MCF 10A (cell line): Measurements from ENCODE around the gene NSL1. TPM values are rescaled to one million over a fixed set of nuclear protein-coding genes. Genes with fewer than 3 reads are reported as not detected.

Experiments
- BruUV-seq: library from RNA; stranded (reverse); fragments of 400-500 nt; replicated peaks from 2 replicates; lab custom pipeline; 2021; lab: Mats Ljungman, UMichigan
- CTCF ChIA-PET: fragments of 300-600 bp; sonication (Branson Sonifier 250); formaldehyde crosslinking; extraction: SDS; loops from one replicate; lab custom pipeline; 2021; ENCODE audit warnings: antibody characterized with exemption, inconsistent platforms; lab: Yijun Ruan, JAX
- POLR2A ChIA-PET: fragments of 300-600, 350-650 bp; sonication (Branson Sonifier 250); formaldehyde crosslinking; extraction: SDS; loops from one replicate; lab custom pipeline; 2020; ENCODE audit warnings: antibody characterized with exemption, inconsistent platforms; lab: Yijun Ruan, JAX
- DNase-seq: peaks from one replicate; pipeline ENCODE4 v3.0.0-alpha.2; 2018; ENCODE audit not compliant: unreplicated experiment
- H3K27ac Mint-ChIP-seq: one replicate; pipeline ENCODE4 v1.8.0; 2022; ENCODE audit warnings: mild to moderate bottlenecking, low read depth, mixed read lengths; ENCODE audit not compliant: unreplicated experiment
- H3K27me3 Mint-ChIP-seq: one replicate; pipeline ENCODE4 v1.8.0; 2022; ENCODE audit warnings: mixed read lengths; ENCODE audit not compliant: insufficient read depth, unreplicated experiment
- H3K36me3 Mint-ChIP-seq: one replicate; pipeline ENCODE4 v1.8.0; 2022; ENCODE audit warnings: mild to moderate bottlenecking, moderate library complexity, mixed read lengths; ENCODE audit not compliant: insufficient read depth, unreplicated experiment
- H3K4me1 Mint-ChIP-seq: one replicate; pipeline ENCODE4 v1.8.0; 2022; ENCODE audit warnings: mixed read lengths; ENCODE audit not compliant: insufficient read depth, unreplicated experiment
- H3K4me3 Mint-ChIP-seq: one replicate; pipeline ENCODE4 v1.8.0; 2022; ENCODE audit warnings: mild to moderate bottlenecking, moderate library complexity, mixed read lengths; ENCODE audit not compliant: unreplicated experiment
- H3K9me3 Mint-ChIP-seq: one replicate; pipeline ENCODE4 v1.8.0; 2022; ENCODE audit warnings: mixed read lengths; ENCODE audit not compliant: unreplicated experiment
- intact Hi-C: fragments of 100-400 bp; cut with micrococcal nuclease; formaldehyde crosslinking; loops from 2 replicates; pipeline ENCODE4 v1.14.1; 2022
- total RNA-seq: library from RNA; stranded (reverse); gene quantifications from 2 replicates; pipeline ENCODE4 v1.2.3, GENCODE V29; 2022
- TF ChIP-seq, protein P1 (sequence below): fragments of 200-600 bp; IDR thresholded peaks from one replicate; pipeline ENCODE4 v1.8.0; 2022; ENCODE audit warnings: antibody characterized with exemption, mild to moderate bottlenecking; ENCODE audit not compliant: unreplicated experiment

The NSL1 gene
- total RNA-seq, 1 experiment from 2014 or later: 39.7 TPM

DNA sequence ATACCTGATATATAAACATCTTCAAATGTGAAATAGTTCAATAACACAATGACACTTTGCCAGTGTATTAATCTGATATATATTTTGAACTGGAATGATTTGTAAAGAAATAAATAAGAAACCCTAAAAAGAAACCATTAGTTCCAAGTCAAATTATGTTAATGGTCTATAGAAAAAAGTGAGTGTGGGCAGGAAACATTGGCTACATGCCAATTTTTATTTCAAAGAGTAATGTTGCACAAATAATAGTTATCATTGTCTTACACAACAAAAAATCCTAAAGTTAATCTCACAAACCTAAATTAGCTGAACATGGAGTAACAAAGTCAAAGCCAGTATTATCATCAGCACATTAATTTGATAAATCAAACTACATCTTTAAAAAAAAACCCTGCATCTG, 54.0 kb downstream of the NSL1 start:
- ChIA-PET CTCF (interaction anchor here (0.7 to 7.0 kb wide), 7 partner anchors 9 to 260 kb away, joined by 3 to 69 read pairs (median 4); no protein-coding TSS in a partner anchor), POLR2A (interaction anchor here (1.0 to 1.6 kb wide), 5 partner anchors 8 to 120 kb away, joined by 3 to 6 read pairs (median 3); partner anchors contain the start of gene FLVCR1)
- H3K4me3 Mint-ChIP-seq: no peak overlapping the region
- no peaks in the 10 kb centered on the region for H3K4me1 Mint-ChIP-seq
- no peak for DNase-seq
- H3K27ac Mint-ChIP-seq: no peak overlapping the region
- TF ChIP-seq, protein P1, sequence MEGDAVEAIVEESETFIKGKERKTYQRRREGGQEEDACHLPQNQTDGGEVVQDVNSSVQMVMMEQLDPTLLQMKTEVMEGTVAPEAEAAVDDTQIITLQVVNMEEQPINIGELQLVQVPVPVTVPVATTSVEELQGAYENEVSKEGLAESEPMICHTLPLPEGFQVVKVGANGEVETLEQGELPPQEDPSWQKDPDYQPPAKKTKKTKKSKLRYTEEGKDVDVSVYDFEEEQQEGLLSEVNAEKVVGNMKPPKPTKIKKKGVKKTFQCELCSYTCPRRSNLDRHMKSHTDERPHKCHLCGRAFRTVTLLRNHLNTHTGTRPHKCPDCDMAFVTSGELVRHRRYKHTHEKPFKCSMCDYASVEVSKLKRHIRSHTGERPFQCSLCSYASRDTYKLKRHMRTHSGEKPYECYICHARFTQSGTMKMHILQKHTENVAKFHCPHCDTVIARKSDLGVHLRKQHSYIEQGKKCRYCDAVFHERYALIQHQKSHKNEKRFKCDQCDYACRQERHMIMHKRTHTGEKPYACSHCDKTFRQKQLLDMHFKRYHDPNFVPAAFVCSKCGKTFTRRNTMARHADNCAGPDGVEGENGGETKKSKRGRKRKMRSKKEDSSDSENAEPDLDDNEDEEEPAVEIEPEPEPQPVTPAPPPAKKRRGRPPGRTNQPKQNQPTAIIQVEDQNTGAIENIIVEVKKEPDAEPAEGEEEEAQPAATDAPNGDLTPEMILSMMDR: no peak
- no peaks in the 10 kb centered on the region for H3K9me3 Mint-ChIP-seq
- no peaks in the 10 kb centered on the region for H3K27me3 Mint-ChIP-seq
- H3K36me3 Mint-ChIP-seq: peaks cover 18% of the 10 kb centered on the region
- BruUV-seq: no TSS peak
- intact Hi-C loops: no loop called here

DNA sequence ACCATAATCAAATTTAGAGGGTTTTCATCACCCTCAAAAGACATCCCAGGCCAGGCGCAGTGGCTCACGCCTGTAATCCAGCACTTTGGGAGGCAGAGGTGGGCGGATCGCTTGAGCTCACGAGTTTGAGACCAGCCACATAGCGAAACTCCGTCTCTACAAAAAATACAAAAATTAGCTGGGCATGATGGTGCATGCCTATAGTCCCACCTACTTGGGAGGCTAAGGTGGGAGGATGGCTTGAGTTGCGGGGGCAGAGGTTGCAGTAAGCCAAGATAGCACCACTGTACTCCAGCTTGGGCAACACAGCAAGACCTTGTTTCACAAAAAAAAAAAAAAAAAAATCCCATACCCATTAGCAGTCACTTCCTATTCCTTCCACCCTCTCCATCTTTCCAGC, 58.5 kb downstream of the NSL1 start:
- H3K4me1 Mint-ChIP-seq: peaks cover 7% of the 10 kb centered on the region
- POLR2A ChIA-PET: no interaction called here
- TF ChIP-seq, protein P1: no peak
- no TSS peak for BruUV-seq
- no peak overlapping the region for H3K27ac Mint-ChIP-seq
- H3K27me3 Mint-ChIP-seq: no peaks in the 10 kb centered on the region
- intact Hi-C loops: no loop called here
- CTCF ChIA-PET: interaction anchor here (0.6 to 2.2 kb wide), 3 partner anchors 8 to 18 kb away, joined by 3 to 10 read pairs (median 4); no protein-coding TSS in a partner anchor
- H3K9me3 Mint-ChIP-seq: no peaks in the 10 kb centered on the region
- no peak for DNase-seq
- no peak overlapping the region for H3K4me3 Mint-ChIP-seq
- H3K36me3 Mint-ChIP-seq: peaks cover 19% of the 10 kb centered on the region

DNA sequence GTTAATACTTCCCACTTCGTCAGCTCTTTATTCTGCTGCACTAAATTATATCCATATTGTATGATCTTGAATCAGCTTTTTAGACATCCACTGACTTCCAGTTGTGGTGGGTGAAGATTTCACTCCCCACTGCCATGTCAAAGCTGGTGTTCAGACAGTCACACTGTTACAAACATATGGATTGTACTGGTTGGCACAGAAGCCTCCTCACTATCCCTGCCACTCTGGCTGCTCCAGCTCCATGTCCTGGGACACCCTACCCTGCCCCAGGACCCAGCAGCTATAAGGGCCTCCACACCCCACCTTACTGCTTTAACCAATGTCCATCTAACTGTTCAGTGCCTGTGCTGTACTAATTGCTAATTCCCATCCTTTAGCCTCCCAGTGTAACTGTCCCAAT, 59.9 kb downstream of the NSL1 start:
- no peak overlapping the region for H3K27ac Mint-ChIP-seq
- intact Hi-C loops: no loop called here
- no peak for DNase-seq
- H3K9me3 Mint-ChIP-seq: no peaks in the 10 kb centered on the region
- no peaks in the 10 kb centered on the region for H3K27me3 Mint-ChIP-seq
- no peak overlapping the region for H3K4me3 Mint-ChIP-seq
- BruUV-seq: no TSS peak
- H3K36me3 Mint-ChIP-seq: peaks cover 19% of the 10 kb centered on the region
- TF ChIP-seq, protein P1: no peak
- ChIA-PET POLR2A (interaction anchor here (0.6 to 0.7 kb wide), 3 partner anchors 9 to 1960 kb away, joined by 3 to 6 read pairs (median 3); no protein-coding TSS in a partner anchor), CTCF (interaction anchor here (0.6 to 2.4 kb wide), 8 partner anchors 10 to 276 kb away, joined by 3 to 10 read pairs (median 4); no protein-coding TSS in a partner anchor)
- peaks cover 19% of the 10 kb centered on the region for H3K4me1 Mint-ChIP-seq

DNA sequence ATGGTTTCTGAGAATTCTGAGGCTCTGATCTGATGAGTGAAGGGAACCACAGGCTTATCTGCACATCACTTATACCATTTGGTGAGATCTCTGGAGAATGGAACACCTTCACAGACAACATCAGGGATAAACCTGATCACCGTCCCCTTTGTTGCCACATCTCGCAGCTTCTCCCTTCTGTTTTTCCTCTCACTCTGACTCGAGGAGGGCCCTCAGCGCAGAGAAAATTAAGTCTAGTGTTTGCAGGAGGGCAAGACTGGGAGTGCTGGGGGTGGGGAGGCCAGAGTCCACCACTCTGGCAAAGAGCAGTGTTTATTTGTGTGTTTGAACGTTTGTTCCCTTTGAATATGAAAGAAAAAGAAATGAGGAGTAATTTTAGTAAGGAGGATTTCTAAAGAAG, 63.0 kb downstream of the NSL1 start:
- BruUV-seq: no TSS peak

More for the DNA sequence above, 63.0 kb downstream of the NSL1 start:
- no peak for DNase-seq
- no peak overlapping the region for H3K4me3 Mint-ChIP-seq
- peak overlapping the region; percentile 91 for H3K27ac Mint-ChIP-seq
- peaks cover 12% of the 10 kb centered on the region for H3K36me3 Mint-ChIP-seq
- intact Hi-C loops: no loop called here
- TF ChIP-seq, protein P1: no peak
- H3K27me3 Mint-ChIP-seq: no peaks in the 10 kb centered on the region
- CTCF ChIA-PET: interaction anchor here (0.6 to 2.8 kb wide), 7 partner anchors 8 to 252 kb away, joined by 3 to 15 read pairs (median 5); no protein-coding TSS in a partner anchor
- peaks cover 19% of the 10 kb centered on the region for H3K4me1 Mint-ChIP-seq
- no peaks in the 10 kb centered on the region for H3K9me3 Mint-ChIP-seq
- POLR2A ChIA-PET: interaction anchor here (1.6 to 1.9 kb wide), 2 partner anchors 9 to 11 kb away, joined by 4 to 6 read pairs; no protein-coding TSS in a partner anchor
